HL-60 (cell line): ENCODE results near the gene EEF2K.

Source experiments
- DNase-seq, 2 experiments: peaks; one replicate each; pipeline ENCODE4 v3.0.0-alpha.2; 2010 to 2020; ENCODE audit warnings: low read depth in 1 of 2, low spot score in 1 of 2
- H3K27ac ChIP-seq: fragments of 250-450 bp; sonication (Bioruptor Pico); replicated peaks from 2 replicates; pipeline ENCODE4 v1.5.1; 2020; ENCODE audit warnings: mild to moderate bottlenecking, moderate library complexity
- H3K27me3 ChIP-seq: fragments of 250-450 bp; sonication (Bioruptor Pico); 2 replicates; pipeline ENCODE4 v1.5.1; 2021; ENCODE audit warnings: mild to moderate bottlenecking, moderate library complexity; ENCODE audit not compliant: insufficient read depth, poor library complexity, severe bottlenecking
- H3K4me3 ChIP-seq: replicated peaks from 2 replicates; pipeline ENCODE4 v1.5.1; 2011; ENCODE audit warnings: mild to moderate bottlenecking, control low read depth, low read length; ENCODE audit not compliant: insufficient read depth
- CTCF ChIP-seq: IDR thresholded peaks from one replicate; pipeline ENCODE4 v1.5.1; 2011; ENCODE audit warnings: low read length, control low read depth, inconsistent platforms; ENCODE audit not compliant: insufficient read depth
- GABPA ChIP-seq: IDR thresholded peaks from 2 replicates; pipeline ENCODE4 v1.6.1; 2012; ENCODE audit warnings: low read depth
- POLR2AphosphoS5 ChIP-seq: IDR thresholded peaks from 2 replicates; pipeline ENCODE4 v1.6.1; 2012; ENCODE audit warnings: low read depth
- REST ChIP-seq: IDR thresholded peaks from 2 replicates; pipeline ENCODE4 v1.6.1; 2012; ENCODE audit warnings: low read depth; ENCODE audit not compliant: insufficient replicate concordance
- SPI1 ChIP-seq: IDR thresholded peaks from 2 replicates; pipeline ENCODE4 v1.6.1; 2012; ENCODE audit warnings: low read depth, mild to moderate bottlenecking, borderline replicate concordance

The EEF2K gene

GRCh38 chr16:22333457-22333994 is 127.4 kb downstream of the EEF2K start:
- H3K27ac ChIP-seq: no peak overlapping the region
- no peaks in the 10 kb centered on the region for H3K27me3 ChIP-seq
- H3K4me3 ChIP-seq: no peak overlapping the region
- DNase-seq: no peak
- no peak for TF ChIP-seq GABPA
- TF ChIP-seq POLR2AphosphoS5: no peak
- TF ChIP-seq REST: no peak
- TF ChIP-seq CTCF: no peak
- TF ChIP-seq SPI1: no peak

GRCh38 chr16:22335668-22336246 is 129.7 kb downstream of the EEF2K start:
- H3K27ac ChIP-seq: no peak overlapping the region
- DNase-seq: no peak
- no peak for TF ChIP-seq GABPA
- TF ChIP-seq POLR2AphosphoS5: no peak
- TF ChIP-seq CTCF: no peak
- no peak for TF ChIP-seq SPI1
- TF ChIP-seq REST: no peak
- no peaks in the 10 kb centered on the region for H3K27me3 ChIP-seq
- H3K4me3 ChIP-seq: no peak overlapping the region

GRCh38 chr16:22336581-22336980 is 130.5 kb downstream of the EEF2K start:
- no peak for DNase-seq
- Histone ChIP-seq H3K27ac (no peak overlapping the region), H3K27me3 (no peaks in the 10 kb centered on the region), H3K4me3 (no peak overlapping the region)
- TF ChIP-seq GABPA: no peak
- TF ChIP-seq CTCF: no peak
- TF ChIP-seq REST: no peak
- no peak for TF ChIP-seq SPI1
- no peak for TF ChIP-seq POLR2AphosphoS5
